GM10847 (cell line): Measurements from ENCODE around the gene DDX42.

ENCODE experiments used
- POLR2A ChIP-seq: IDR thresholded peaks from 2 replicates; pipeline ENCODE4 v1.6.1; 2011; ENCODE audit not compliant: insufficient read length; ENCODE audit errors: extremely low read depth

The DDX42 gene

GRCh38 chr17:63768433-63768832, 5.5 kb upstream of the DDX42 start:
- no peak for TF ChIP-seq POLR2A

- TF ChIP-seq POLR2A = no peak
These were observed 1.1 kb upstream of the DDX42 start for GRCh38 chr17:63772801-63773271.

DNA sequence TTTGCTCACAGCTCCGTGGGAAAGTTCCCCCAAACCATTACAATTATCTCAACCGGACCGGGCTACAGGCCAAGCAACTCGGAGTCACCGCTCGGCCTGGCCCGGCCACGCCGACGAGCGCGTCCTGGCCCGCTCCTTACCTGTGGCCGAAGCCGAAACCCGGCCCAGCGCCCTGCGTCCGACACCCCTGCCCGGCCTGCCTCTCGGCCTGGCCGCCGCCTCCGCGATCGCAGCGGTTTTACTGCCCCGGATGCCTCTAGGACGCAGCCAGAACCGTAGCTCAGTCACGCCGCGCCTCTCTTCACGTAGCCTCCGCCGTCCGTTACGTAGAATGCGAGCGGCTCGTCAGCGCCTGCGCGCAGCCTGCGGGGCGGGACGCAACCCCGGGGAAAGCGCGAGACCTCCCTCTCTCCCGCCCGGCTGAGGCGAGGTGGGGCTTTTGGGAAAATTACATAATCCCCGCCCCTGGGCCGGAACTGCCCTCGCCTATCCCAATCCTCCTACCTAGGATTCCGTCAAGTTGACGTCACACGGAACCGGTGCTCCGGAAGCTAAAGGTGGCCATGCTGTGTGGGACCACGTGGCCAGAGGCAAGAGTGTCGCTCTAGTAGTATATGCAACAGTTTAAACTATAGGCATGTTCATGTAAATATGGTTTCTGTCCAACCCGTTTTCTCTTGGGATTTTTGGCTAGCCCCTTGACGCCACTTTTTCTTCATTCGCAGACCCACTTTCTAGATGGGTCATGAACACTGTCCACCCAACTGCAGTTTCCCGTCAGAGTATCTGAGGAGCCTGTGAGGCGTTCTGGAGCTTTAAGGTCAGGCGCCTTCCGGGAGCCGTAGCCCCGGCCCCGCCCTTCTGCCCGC, 464 bp upstream of the DDX42 start, which contains the start of gene CCDC47:
Gene CCDC47 (minus strand): TSS at position 326 of the 869 bp plus-strand sequence. CDS start 7,422 bp downstream, outside the sequence.
- TF ChIP-seq POLR2A = peak; percentile 92

DNA sequence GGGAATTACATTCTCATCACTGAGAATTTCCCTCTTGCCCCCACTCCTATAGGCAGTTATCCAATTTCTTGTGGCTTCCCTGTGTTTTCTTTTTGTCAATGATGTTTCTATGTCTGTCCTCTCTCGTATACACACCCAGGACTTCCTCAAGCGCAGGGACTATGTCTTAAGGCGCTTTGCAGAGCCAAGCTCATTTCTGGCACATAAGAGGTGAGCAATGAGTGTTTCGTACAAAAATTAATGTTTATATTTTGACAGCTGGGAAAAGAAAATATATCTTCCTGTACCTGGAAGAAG, 947 bp downstream of the DDX42 start:
- TF ChIP-seq POLR2A = no peak

DNA sequence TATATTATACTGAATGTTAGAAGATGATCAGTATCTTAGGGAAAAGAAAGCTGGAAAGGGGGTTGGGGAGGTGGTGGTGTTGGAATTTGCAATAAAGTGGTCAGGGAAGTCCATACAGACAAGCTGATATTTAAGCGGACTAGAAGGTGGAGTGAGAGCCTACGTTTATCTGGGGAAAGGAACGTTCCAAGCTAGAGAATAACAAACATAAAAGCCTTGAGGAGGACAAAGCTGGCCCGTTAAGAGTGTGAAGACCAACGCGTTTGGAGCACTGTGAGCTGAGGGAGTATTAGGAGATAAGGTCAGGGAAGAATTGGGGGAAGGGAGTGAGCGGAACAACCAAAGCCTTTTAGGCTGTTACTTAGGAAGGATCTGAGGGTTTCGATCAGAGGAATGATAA, 1.4 kb downstream of the DDX42 start:
- TF ChIP-seq POLR2A = no peak

DNA sequence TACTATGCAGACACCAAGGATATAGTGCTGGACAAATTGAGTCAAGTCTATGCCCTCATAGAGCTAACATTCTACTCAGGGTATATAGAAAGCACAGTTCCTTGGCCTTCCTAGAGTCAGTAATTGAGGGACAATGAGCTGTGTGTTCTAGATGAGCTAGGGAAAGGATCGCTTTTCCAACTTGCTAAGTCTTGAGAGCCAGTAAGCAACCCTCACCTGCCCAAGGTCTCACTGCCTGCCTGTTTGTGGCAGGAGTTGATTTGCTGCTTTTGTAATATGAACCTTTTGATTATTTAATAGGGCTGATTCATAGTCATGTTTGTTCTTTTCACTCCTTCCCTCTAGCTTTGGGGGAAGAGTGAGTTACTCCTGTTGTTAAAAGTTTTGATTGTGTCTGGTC, 6.5 kb downstream of the DDX42 start:
- TF ChIP-seq POLR2A = no peak

GRCh38 chr17:63780928-63781327, 7.0 kb downstream of the DDX42 start:
- no peak for TF ChIP-seq POLR2A

DNA sequence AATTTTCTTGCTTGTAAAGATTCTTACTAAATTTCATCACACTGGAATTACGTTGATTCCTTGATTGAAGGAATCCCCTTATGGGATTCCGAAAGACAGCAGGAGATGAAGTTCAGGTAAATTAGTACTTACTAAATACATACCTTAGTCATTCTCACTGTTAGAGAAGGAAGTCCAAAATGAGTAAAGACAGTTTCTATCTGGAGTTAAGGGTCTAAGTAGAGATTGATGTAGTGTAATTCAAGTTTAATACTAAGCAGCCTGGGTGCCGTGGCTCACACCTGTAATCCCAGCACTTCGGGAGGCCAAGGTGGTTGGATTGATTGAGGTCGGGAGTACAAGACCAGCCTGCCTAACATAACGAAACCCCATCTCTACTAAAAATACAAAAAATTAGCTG, 9.6 kb downstream of the DDX42 start:
- TF ChIP-seq POLR2A = no peak

- no peak for TF ChIP-seq POLR2A
These were observed 11.6 kb downstream of the DDX42 start for GRCh38 chr17:63785556-63785955.

GRCh38 chr17:63786117-63786516, 12.1 kb downstream of the DDX42 start:
- TF ChIP-seq POLR2A = no peak

DNA sequence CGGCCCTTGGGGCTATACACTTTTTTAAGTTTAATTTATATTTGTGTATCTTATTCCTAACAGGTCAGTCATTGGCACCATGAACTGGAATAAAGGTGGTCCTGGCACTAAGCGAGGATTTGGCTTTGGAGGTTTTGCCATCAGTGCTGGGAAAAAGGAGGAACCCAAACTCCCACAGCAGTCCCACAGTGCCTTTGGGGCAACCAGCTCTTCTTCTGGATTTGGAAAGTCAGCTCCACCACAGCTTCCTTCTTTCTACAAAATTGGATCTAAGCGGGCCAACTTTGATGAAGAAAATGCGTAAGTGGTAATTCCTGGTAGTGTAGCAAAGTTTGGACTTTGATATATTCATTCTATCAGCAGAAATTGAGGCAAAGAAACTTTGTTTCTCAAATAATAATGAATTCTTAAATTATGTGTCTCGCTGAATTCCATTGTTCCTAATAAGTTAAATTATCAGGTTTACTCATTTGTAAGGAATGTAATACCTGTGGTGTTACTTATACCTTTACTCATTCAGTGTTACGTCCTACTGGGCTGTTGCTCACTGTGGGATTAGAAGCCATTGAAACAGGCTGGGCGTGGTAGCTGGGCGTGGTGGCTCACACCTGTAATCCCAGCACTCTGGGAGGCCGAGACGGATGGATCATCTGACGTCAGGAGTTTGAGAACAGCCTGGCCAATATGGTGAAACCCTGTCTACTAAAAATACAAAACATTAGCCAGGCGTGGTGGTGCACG, 13.2 kb downstream of the DDX42 start:
- TF ChIP-seq POLR2A = no peak

DNA sequence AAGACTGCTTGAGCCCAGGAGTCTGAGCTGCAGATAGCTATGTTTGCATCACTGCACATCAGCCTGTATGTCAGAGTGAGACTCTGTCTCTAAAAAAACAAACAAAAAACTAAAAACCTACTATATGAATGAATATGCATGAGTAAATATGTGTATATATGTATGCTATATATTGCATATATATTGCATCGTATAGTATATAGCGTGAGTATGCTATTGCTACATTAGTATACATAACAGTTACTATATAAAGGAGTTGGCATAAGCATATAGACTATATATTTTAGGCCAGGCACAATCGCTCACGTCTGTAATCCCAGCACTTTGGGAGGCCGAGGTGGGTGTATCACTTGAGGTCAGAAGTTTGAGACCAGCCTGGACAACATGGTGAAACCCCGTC, 16.1 kb downstream of the DDX42 start:
- no peak for TF ChIP-seq POLR2A

DNA sequence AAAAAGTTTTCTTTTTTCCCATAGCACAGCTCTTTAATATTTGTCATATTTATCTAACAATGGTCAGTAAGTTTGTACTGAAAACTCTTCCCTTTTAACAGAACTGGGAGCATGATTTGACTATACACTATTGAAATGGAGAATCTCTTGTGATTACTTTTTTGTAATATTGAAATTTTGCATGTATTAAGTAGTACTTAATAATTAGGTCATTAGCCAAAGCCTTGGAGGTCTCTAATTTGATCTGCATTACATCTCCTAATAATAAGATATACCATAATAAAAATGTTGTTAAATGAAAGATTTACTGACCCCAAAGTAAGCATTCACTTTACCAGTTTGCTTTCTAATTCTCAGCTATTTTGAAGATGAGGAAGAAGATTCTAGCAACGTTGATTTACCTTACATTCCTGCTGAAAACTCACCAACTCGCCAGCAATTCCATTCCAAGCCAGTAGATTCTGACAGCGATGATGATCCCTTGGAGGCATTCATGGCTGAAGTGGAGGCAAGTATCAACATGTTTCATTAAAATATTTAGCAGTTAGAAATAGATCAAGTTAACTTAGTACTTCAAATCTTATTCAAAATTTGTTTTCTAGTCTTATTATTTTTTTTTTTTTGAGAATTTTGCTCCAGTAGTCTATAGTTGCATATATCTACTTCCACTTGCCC, 18.2 kb downstream of the DDX42 start:
- TF ChIP-seq POLR2A = no peak

DNA sequence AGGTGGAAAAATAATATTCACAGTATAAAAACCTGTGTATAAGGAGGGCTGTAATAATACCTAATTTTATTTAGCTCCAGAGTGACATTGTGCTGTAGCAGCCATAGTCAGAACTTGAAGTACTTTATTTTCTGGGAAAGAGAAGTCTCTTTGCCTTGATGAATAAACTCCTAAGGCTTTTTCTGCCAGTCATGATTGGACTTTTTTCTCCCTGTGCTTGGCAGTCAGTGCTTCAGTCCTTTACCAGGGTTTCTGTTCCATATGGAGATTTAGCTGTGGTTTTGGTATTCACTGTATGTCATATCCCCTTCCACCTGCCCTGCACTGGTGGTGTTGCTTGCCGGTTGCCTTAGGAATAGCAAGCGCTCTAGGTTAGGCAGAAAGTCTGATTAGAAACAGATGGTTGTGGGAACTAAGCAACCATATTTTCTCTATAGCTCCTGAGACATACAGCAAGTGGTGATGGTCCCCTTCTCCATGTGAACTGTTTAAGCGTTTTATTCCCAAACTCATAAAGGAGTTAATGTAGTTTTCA, 24.7 kb downstream of the DDX42 start:
- no peak for TF ChIP-seq POLR2A

DNA sequence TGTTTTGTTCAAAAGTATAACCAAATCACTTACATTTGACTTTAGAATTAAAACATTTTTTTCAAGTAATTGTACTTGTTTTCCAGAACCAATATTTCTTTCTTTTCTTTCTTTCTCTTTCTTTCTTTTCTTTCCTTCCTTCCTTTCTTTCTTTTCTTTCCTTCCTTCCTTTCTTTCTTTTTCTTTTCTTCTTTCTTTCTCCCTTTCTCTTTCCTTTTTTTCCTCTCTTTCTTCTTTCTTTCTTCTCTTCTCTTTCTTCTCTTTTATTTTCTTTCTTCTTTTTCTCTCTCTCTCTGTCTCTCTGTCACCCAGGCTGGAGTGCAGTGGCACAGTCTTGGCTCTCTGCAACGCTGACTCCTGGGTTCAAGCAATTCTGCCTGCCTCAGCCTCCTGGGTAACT, 26.8 kb downstream of the DDX42 start:
- TF ChIP-seq POLR2A = no peak

DNA sequence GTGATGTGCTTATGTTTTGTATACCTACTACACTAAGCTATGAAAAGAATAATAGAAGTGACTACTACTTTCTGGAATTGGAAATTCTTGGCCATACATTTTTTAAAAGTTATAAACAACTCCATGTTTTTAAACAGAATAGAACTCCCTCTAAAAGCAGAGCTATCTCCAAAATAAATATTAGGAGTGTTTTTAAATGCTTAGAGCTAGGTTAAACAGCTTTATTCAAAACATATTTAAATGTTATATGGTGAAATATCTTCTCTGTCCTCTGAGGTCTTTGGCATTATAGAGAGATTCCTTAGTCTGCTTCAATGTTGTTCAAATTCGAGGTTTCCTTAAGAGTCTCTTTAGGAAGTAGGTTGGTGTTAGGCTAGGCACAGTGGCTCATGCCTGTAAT, 30.4 kb downstream of the DDX42 start:
- TF ChIP-seq POLR2A = no peak

- no peak for TF ChIP-seq POLR2A
These were observed 31.6 kb downstream of the DDX42 start for GRCh38 chr17:63805591-63805990.
